Stimulated activated CD8-positive, alpha-beta memory T cell treated with anti-CD3 and anti-CD28 coated beads, Interleukin-4, amount 100 ng/mL, for 24 hours (primary cell): ENCODE data around the gene HECTD4.

Experiments
- DNase-seq: peaks from one replicate; pipeline ENCODE4 v3.0.0-alpha.2; 2020; ENCODE audit warnings: low read depth

Gene HECTD4

GRCh38 chr12:112176321-112177010 is 205.8 kb downstream of the HECTD4 start:
- no peak for DNase-seq

- DNase-seq: no peak
Observed at GRCh38 chr12:112175361-112176155, 206.7 kb downstream of the HECTD4 start.

GRCh38 chr12:112172556-112173324 is 209.5 kb downstream of the HECTD4 start:
- DNase-seq: no peak

- DNase-seq: no peak
Observed at GRCh38 chr12:112170971-112171596, 211.1 kb downstream of the HECTD4 start.

- no peak for DNase-seq
Observed at GRCh38 chr12:112170376-112170775, 211.9 kb downstream of the HECTD4 start.

GRCh38 chr12:112169966-112170365 is 212.3 kb downstream of the HECTD4 start:
- no peak for DNase-seq

- no peak for DNase-seq
Observed at GRCh38 chr12:112169161-112169872, 212.9 kb downstream of the HECTD4 start.

- no peak for DNase-seq
Observed at GRCh38 chr12:112168561-112168971, 213.7 kb downstream of the HECTD4 start.

- DNase-seq: no peak
Observed at GRCh38 chr12:112167718-112168525, 214.3 kb downstream of the HECTD4 start.

GRCh38 chr12:112167031-112167461 is 215.2 kb downstream of the HECTD4 start:
- DNase-seq: no peak

GRCh38 chr12:112166051-112167015 is 215.9 kb downstream of the HECTD4 start:
- DNase-seq: no peak

GRCh38 chr12:112165624-112166023 is 216.6 kb downstream of the HECTD4 start:
- DNase-seq: no peak

GRCh38 chr12:112164011-112164660 is 218.1 kb downstream of the HECTD4 start:
- DNase-seq: no peak

- no peak for DNase-seq
Observed at GRCh38 chr12:112163471-112163991, 218.7 kb downstream of the HECTD4 start.

GRCh38 chr12:112163056-112163455 is 219.2 kb downstream of the HECTD4 start:
- DNase-seq: no peak

GRCh38 chr12:112162241-112162790 is 219.9 kb downstream of the HECTD4 start:
- no peak for DNase-seq

- no peak for DNase-seq
Observed at GRCh38 chr12:112161711-112162110, 220.5 kb downstream of the HECTD4 start.

GRCh38 chr12:112160611-112161010 is 221.6 kb downstream of the HECTD4 start:
- no peak for DNase-seq
